H1 (cell line): Measurements from ENCODE around the gene NSD2. TPM values are rescaled to one million over a fixed set of nuclear protein-coding genes. Genes with fewer than 3 reads are reported as not detected.
A peak's percentile ranks its signal among the peaks of the same experiment; 100 is the strongest.

Experiments
- CHD2 ChIP-seq: IDR thresholded peaks from 2 replicates; pipeline ENCODE4 v1.6.1; 2012; ENCODE audit warnings: low read length, improper control_type of control experiment
- CHD7 ChIP-seq: fragments of 300-600 bp; sonication (generic); IDR thresholded peaks from 2 replicates; pipeline ENCODE4 v1.7.1; 2012; ENCODE audit warnings: low read length, moderate library complexity, mild to moderate bottlenecking, inconsistent platforms; ENCODE audit not compliant: insufficient replicate concordance
- FOSL1 ChIP-seq: IDR thresholded peaks from 2 replicates; pipeline ENCODE4 v1.6.1; 2011; ENCODE audit warnings: mild to moderate bottlenecking, low read depth, low read length, moderate library complexity; ENCODE audit not compliant: insufficient read depth
- GTF2F1 ChIP-seq: IDR thresholded peaks from 2 replicates; pipeline ENCODE4 v1.6.1; 2012; ENCODE audit warnings: low read depth, low read length, improper control_type of control experiment, borderline replicate concordance
- NANOG ChIP-seq: IDR thresholded peaks from 2 replicates; pipeline ENCODE4 v1.6.1; 2011; ENCODE audit warnings: low read length, low read depth, mild to moderate bottlenecking, inconsistent platforms; ENCODE audit not compliant: insufficient read depth, poor library complexity, severe bottlenecking
- POLR2A ChIP-seq, 2 experiments: IDR thresholded peaks; 1 replicate in 1 of 2; 2 replicates in 1 of 2; pipeline ENCODE4 v1.6.1; 2011; ENCODE audit warnings: low read depth in 2 of 2, low read length in 2 of 2, mild to moderate bottlenecking in 2 of 2; ENCODE audit errors: control extremely low read depth in 1 of 2
- TEAD4 ChIP-seq: IDR thresholded peaks from 2 replicates; pipeline ENCODE4 v1.6.1; 2012; ENCODE audit warnings: low read depth, low read length, inconsistent platforms, mixed read lengths
- polyA plus RNA-seq, 7 experiments: library from polyadenylated mRNA; depleted of rRNA in 3 of 7; stranded (reverse) in 5 of 7; unstranded in 2 of 7; fragments of >200 nt in 5 of 7; fragments of 200-250 nt in 2 of 7; gene quantifications; 1 replicate in 5 of 7; 2 replicates in 1 of 7; 4 replicates in 1 of 7; pipeline versions ENCODE4 v1.2.1 to v1.2.3, GENCODE V29; 2011 to 2013; ENCODE audit warnings: missing spikeins in 2 of 7, mixed read lengths in 2 of 7
- total RNA-seq: library from RNA; stranded (reverse); fragmentation: NEBNext Ultra II Directional; extraction: Animal tissue kit (Norgen Biotek cat#: 25700); gene quantifications from 2 replicates; pipeline ENCODE4 v1.2.1, GENCODE V29; 2021
- TF ChIP-seq, protein P1 (sequence below): IDR thresholded peaks from 2 replicates; pipeline ENCODE4 v1.6.1; 2012; ENCODE audit warnings: inconsistent platforms
- TF ChIP-seq, protein P2 (sequence below): IDR thresholded peaks from 2 replicates; pipeline ENCODE4 v1.6.1; 2012; ENCODE audit warnings: low read length, inconsistent platforms
- TF ChIP-seq, protein P3 (sequence below): IDR thresholded peaks from 2 replicates; pipeline ENCODE4 v1.6.1; 2012; ENCODE audit warnings: inconsistent platforms

NSD2 gene
- total and polyA plus RNA-seq, 2 of the 8 experiments (the other 6 are each of a cell fraction or from before 2014, with no cell fraction given), result 26.7 to 129 TPM

DNA sequence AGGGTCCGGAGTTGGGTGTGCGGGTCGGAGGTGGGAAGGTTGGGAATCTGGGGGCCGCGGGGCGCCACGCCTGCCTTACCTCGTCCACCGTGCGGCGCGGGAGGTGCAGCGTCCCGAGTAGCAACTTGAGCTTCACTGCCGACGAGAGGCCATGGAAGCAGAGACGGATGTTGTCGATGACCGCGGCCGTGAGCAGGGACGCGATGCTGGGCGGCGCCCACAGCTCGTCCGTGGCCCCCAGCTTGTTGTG lies 137.4 kb downstream of the NSD2 start (continued):
- TF ChIP-seq CHD7 (no peak), TEAD4 (0 out of 2 replicates have a peak, but pooled peaks have one; percentile 38), GTF2F1 (no peak), FOSL1 (no peak), CHD2 (no peak), POLR2A (IDR thresholded peaks at IDR 0.05; ENCODE audit: control extremely low read depth in 1 of 2, low read depth in 2 of 2, low read length in 2 of 2) (no peak), NANOG (no peak)
- TF ChIP-seq, protein P1, sequence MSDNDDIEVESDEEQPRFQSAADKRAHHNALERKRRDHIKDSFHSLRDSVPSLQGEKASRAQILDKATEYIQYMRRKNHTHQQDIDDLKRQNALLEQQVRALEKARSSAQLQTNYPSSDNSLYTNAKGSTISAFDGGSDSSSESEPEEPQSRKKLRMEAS, result 0 out of 2 replicates have a peak, but pooled peaks have one; percentile 5
- TF ChIP-seq, protein P2, sequence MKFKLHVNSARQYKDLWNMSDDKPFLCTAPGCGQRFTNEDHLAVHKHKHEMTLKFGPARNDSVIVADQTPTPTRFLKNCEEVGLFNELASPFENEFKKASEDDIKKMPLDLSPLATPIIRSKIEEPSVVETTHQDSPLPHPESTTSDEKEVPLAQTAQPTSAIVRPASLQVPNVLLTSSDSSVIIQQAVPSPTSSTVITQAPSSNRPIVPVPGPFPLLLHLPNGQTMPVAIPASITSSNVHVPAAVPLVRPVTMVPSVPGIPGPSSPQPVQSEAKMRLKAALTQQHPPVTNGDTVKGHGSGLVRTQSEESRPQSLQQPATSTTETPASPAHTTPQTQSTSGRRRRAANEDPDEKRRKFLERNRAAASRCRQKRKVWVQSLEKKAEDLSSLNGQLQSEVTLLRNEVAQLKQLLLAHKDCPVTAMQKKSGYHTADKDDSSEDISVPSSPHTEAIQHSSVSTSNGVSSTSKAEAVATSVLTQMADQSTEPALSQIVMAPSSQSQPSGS, result no peak
- TF ChIP-seq, protein P3, sequence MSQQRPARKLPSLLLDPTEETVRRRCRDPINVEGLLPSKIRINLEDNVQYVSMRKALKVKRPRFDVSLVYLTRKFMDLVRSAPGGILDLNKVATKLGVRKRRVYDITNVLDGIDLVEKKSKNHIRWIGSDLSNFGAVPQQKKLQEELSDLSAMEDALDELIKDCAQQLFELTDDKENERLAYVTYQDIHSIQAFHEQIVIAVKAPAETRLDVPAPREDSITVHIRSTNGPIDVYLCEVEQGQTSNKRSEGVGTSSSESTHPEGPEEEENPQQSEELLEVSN, result 0 out of 2 replicates have a peak, but pooled peaks have one; percentile 6
